RPMI7951 (cell line): Measurements from ENCODE around the gene HPRT1. TPM values are rescaled to one million over a fixed set of nuclear protein-coding genes. Genes with fewer than 3 reads are reported as not detected.

Experiments used
- DNase-seq: peaks from one replicate; pipeline ENCODE4 v3.0.0-alpha.2; 2012; ENCODE audit warnings: low read depth
- total RNA-seq: library from RNA; depleted of rRNA; stranded (reverse); fragments of >200 nt; shearing (Covaris generic); gene quantifications from 2 replicates; pipeline ENCODE4 v1.2.3, GENCODE V29; 2014; rRNA removed

The HPRT1 gene
- total RNA-seq, 1 experiment from 2014 or later: 19.0 TPM

GRCh38 chrX:134543288-134543687 lies 83.3 kb downstream of the HPRT1 start:
- no peak for DNase-seq

GRCh38 chrX:134544135-134544512 lies 84.2 kb downstream of the HPRT1 start:
- no peak for DNase-seq

- DNase-seq: no peak
Measured at GRCh38 chrX:134544513-134545151, 84.7 kb downstream of the HPRT1 start.

- DNase-seq: no peak
Measured at GRCh38 chrX:134545510-134545909, 85.5 kb downstream of the HPRT1 start.

GRCh38 chrX:134546187-134546586 lies 86.2 kb downstream of the HPRT1 start:
- no peak for DNase-seq

GRCh38 chrX:134547047-134547679 lies 87.2 kb downstream of the HPRT1 start:
- no peak for DNase-seq

- no peak for DNase-seq
Measured at GRCh38 chrX:134548257-134549201, 88.6 kb downstream of the HPRT1 start.

Other genes starting within 250 kb of the HPRT1 start
- gene CCDC160, start 223.0 kb upstream of the HPRT1 start, total RNA-seq: not detected in 2 replicates
- 21.2 and 21.9 TPM in 2 replicates for gene PHF6, start 86.9 kb upstream of the HPRT1 start, total RNA-seq
- 0.12 and 0.59 TPM in 2 replicates for gene PLAC1, start 198.3 kb downstream of the HPRT1 start, total RNA-seq